Calu3 (cell line): ENCODE data around the gene AACS. TPM values are rescaled to one million over a fixed set of nuclear protein-coding genes. Genes with fewer than 3 reads are reported as not detected.

Source experiments
- BruUV-seq: library from RNA; stranded (reverse); fragments of 400-500 nt; replicated peaks from 2 replicates; lab custom pipeline; 2021; lab: Mats Ljungman, UMichigan
- CTCF ChIA-PET: fragments of 300-600 bp; sonication (Branson Sonifier 250); formaldehyde crosslinking; loops from one replicate; lab custom pipeline; 2022; ENCODE audit warnings: antibody characterized with exemption; lab: Charles Lee
- DNase-seq: peaks from one replicate; pipeline ENCODE4 v3.0.0; 2022
- H3K27ac Mint-ChIP-seq: one replicate; pipeline ENCODE4 v1.8.0; 2022; ENCODE audit warnings: mixed read lengths; ENCODE audit not compliant: unreplicated experiment
- H3K27me3 Mint-ChIP-seq: one replicate; pipeline ENCODE4 v1.8.0; 2022; ENCODE audit warnings: mixed read lengths; ENCODE audit not compliant: unreplicated experiment
- H3K36me3 Mint-ChIP-seq: one replicate; pipeline ENCODE4 v1.8.0; 2022; ENCODE audit warnings: mild to moderate bottlenecking, moderate library complexity, mixed read lengths; ENCODE audit not compliant: insufficient read depth, unreplicated experiment
- H3K4me1 Mint-ChIP-seq: one replicate; pipeline ENCODE4 v1.8.0; 2022; ENCODE audit warnings: mild to moderate bottlenecking, low read depth, mixed read lengths; ENCODE audit not compliant: unreplicated experiment
- H3K4me3 Mint-ChIP-seq: one replicate; pipeline ENCODE4 v1.8.0; 2022; ENCODE audit warnings: mild to moderate bottlenecking, low read depth, moderate library complexity, mixed read lengths; ENCODE audit not compliant: unreplicated experiment
- H3K9me3 Mint-ChIP-seq: one replicate; pipeline ENCODE4 v1.8.0; 2022; ENCODE audit warnings: low read depth, mixed read lengths; ENCODE audit not compliant: unreplicated experiment
- intact Hi-C: fragments of 100-400 bp; cut with micrococcal nuclease; formaldehyde crosslinking; loops from one replicate; pipeline ENCODE4 v1.10.0; 2022; ENCODE audit not compliant: unreplicated experiment
- total RNA-seq: library from RNA; stranded (reverse); gene quantifications from 2 replicates; pipeline ENCODE4 v1.2.3, GENCODE V29; 2022
- TF ChIP-seq, protein P1 (sequence below): fragments of 200-600 bp; IDR thresholded peaks from one replicate; pipeline ENCODE4 v1.8.0; 2022; ENCODE audit warnings: antibody characterized with exemption; ENCODE audit not compliant: unreplicated experiment

The AACS gene
- total RNA-seq, 1 experiment from 2014 or later = 39.2 TPM

- Mint-ChIP-seq H3K36me3 (peaks cover 16% of the 10 kb centered on the region), H3K9me3 (no peaks in the 10 kb centered on the region), H3K27me3 (no peaks in the 10 kb centered on the region), H3K4me3 (no peak overlapping the region), H3K27ac (no peak overlapping the region), H3K4me1 (peaks cover 18% of the 10 kb centered on the region)
- intact Hi-C loops = no loop called here
- DNase-seq = no peak
- BruUV-seq = no TSS peak
- CTCF ChIA-PET = no interaction called here
- TF ChIP-seq, protein P1, sequence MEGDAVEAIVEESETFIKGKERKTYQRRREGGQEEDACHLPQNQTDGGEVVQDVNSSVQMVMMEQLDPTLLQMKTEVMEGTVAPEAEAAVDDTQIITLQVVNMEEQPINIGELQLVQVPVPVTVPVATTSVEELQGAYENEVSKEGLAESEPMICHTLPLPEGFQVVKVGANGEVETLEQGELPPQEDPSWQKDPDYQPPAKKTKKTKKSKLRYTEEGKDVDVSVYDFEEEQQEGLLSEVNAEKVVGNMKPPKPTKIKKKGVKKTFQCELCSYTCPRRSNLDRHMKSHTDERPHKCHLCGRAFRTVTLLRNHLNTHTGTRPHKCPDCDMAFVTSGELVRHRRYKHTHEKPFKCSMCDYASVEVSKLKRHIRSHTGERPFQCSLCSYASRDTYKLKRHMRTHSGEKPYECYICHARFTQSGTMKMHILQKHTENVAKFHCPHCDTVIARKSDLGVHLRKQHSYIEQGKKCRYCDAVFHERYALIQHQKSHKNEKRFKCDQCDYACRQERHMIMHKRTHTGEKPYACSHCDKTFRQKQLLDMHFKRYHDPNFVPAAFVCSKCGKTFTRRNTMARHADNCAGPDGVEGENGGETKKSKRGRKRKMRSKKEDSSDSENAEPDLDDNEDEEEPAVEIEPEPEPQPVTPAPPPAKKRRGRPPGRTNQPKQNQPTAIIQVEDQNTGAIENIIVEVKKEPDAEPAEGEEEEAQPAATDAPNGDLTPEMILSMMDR = no peak
These were observed 23.8 kb downstream of the AACS start for GRCh38 chr12:125089083-125089482.

- Mint-ChIP-seq H3K4me1 (peaks cover 22% of the 10 kb centered on the region), H3K4me3 (no peak overlapping the region), H3K27ac (no peak overlapping the region), H3K9me3 (no peaks in the 10 kb centered on the region), H3K36me3 (peaks cover 16% of the 10 kb centered on the region), H3K27me3 (no peaks in the 10 kb centered on the region)
- TF ChIP-seq, protein P1 = no peak
- intact Hi-C loops = loop anchor here (5.0 to 10.0 kb wide), 2 partner anchors 113 to 255 kb away; no protein-coding TSS in a partner anchor
- CTCF ChIA-PET = no interaction called here
- no TSS peak for BruUV-seq
- no peak for DNase-seq
These were observed 24.4 kb downstream of the AACS start for GRCh38 chr12:125089626-125090025.

DNA sequence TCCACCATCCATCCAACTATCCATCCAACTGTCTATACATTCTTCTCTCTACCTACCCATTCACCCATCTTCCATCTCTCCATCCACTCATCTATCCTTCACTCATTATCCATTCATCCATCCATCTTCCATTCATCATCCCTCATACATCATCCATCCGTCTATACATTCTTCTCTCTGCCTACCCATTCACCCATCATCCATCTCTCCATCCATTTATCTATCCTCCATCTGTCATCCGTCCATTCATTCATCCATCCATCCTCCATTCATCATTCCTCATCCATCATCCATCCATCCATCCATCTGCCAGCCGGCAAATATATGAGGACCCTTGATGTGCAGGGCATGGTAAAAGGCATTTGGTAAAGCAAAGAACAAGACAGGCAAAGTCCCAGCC is 25.2 kb downstream of the AACS start:
- CTCF ChIA-PET = no interaction called here
- no peak for DNase-seq
- peaks cover 16% of the 10 kb centered on the region for H3K36me3 Mint-ChIP-seq
- no peak overlapping the region for H3K4me3 Mint-ChIP-seq
- no peak overlapping the region for H3K27ac Mint-ChIP-seq
- BruUV-seq = no TSS peak
- no peaks in the 10 kb centered on the region for H3K27me3 Mint-ChIP-seq
- TF ChIP-seq, protein P1 = no peak
- peaks cover 30% of the 10 kb centered on the region for H3K4me1 Mint-ChIP-seq
- H3K9me3 Mint-ChIP-seq = no peaks in the 10 kb centered on the region
- intact Hi-C loops = loop anchor here (5.0 to 10.0 kb wide), 2 partner anchors 112 to 254 kb away; no protein-coding TSS in a partner anchor

DNA sequence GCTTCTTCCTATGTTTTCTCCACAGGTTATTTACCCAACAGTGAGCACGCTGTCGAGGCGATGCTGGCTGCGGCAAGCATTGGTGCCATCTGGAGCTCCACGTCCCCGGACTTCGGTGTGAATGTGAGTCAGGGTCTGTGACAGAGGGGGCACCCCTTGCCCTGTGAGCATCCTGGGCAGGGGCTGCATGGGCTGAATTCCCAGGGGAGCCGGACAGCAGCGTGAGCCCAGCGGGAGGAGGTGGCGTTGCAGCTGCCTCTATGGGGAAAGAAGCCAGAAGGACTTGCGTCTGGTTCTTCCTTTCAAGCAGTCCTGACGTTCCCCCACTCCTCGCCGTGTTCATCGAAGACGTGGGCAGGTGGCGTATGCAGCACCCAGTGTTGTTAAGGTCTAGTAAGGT is 26.2 kb downstream of the AACS start:
- H3K36me3 Mint-ChIP-seq = peaks cover 12% of the 10 kb centered on the region
- CTCF ChIA-PET = no interaction called here
- H3K9me3 Mint-ChIP-seq = no peaks in the 10 kb centered on the region

More for the DNA sequence above, 26.2 kb downstream of the AACS start:
- Mint-ChIP-seq H3K4me3 (no peak overlapping the region), H3K27me3 (no peaks in the 10 kb centered on the region), H3K27ac (no peak overlapping the region), H3K4me1 (peaks cover 36% of the 10 kb centered on the region)
- BruUV-seq = no TSS peak
- intact Hi-C loops = loop anchor here (5.0 to 10.0 kb wide), 2 partner anchors 111 to 253 kb away; no protein-coding TSS in a partner anchor
- TF ChIP-seq, protein P1 = no peak
- DNase-seq = no peak
